GM12878 (cell line): Measurements from ENCODE around the gene STARD13. TPM values are rescaled to one million over a fixed set of nuclear protein-coding genes. Genes with fewer than 3 reads are reported as not detected.

ENCODE experiments used
- ATAC-seq: fragments of 200-7000 bp; cut with Tn5 transposase; 3 replicates; pipeline ENCODE4 v1.9.1; 2020; ENCODE audit warnings: mild to moderate bottlenecking, moderate library complexity
- BruUV-seq: library from RNA; stranded (reverse); fragments of 400-500 nt; replicated peaks from 2 replicates; lab custom pipeline; 2021; lab: Mats Ljungman, UMichigan
- CTCF ChIA-PET: fragments of 300-600 bp; sonication (Branson Sonifier 250); formaldehyde crosslinking; extraction: SDS; loops from one replicate; lab custom pipeline; 2021; ENCODE audit warnings: inconsistent platforms; lab: Yijun Ruan, JAX
- POLR2A ChIA-PET: fragments of 350-600 bp; formaldehyde crosslinking; extraction: SDS; loops from one replicate; lab custom pipeline; 2021; ENCODE audit warnings: inconsistent platforms; lab: Charles Lee
- RAD21 ChIA-PET: fragments of 300-600 bp; sonication (Branson Sonifier 250); formaldehyde crosslinking; loops from one replicate; lab custom pipeline; 2023; ENCODE audit warnings: antibody characterized with exemption; ENCODE audit not compliant: unreplicated experiment; lab: Charles Lee
- SMC1A ChIA-PET: fragments of 300-600 bp; sonication (Branson Sonifier 250); formaldehyde crosslinking; loops from one replicate; lab custom pipeline; 2023; ENCODE audit not compliant: unreplicated experiment, uncharacterized antibody; lab: Charles Lee
- DNase-seq: peaks from one replicate; pipeline ENCODE4 v3.0.0-alpha.2; 2011; ENCODE audit warnings: low read depth, low spot score
- FAIRE-seq: peaks from 3 replicates; lab custom pipeline; 2011; peaks lifted over from hg19 to GRCh38; lab: Jason Lieb, UNC
- H2AFZ ChIP-seq: 2 replicates; pipeline ENCODE4 v1.6.0; 2011; ENCODE audit warnings: low read depth, low read length, control low read depth; ENCODE audit not compliant: control insufficient read depth
- H3K27ac ChIP-seq: 2 replicates; pipeline ENCODE4 v1.5.1; 2011; ENCODE audit warnings: control low read depth; ENCODE audit not compliant: control insufficient read depth, insufficient read depth
- H3K27me3 ChIP-seq, 2 experiments: replicated peaks in 1 of 2; 2 replicates each; pipeline versions ENCODE4 v1.6.0 to v1.6.1; 2011; ENCODE audit warnings: low read length in 1 of 2; ENCODE audit not compliant: control insufficient read depth in 2 of 2, insufficient read depth in 2 of 2
- H3K36me3 ChIP-seq, 2 experiments: 2 replicates each; pipeline ENCODE4 v1.5.1; 2011; ENCODE audit warnings: low read length in 1 of 2; ENCODE audit not compliant: control insufficient read depth in 2 of 2, insufficient read depth in 2 of 2
- H3K4me1 ChIP-seq: 2 replicates; pipeline ENCODE4 v1.6.1; 2011; ENCODE audit warnings: mild to moderate bottlenecking, low read length, moderate library complexity, mixed read lengths; ENCODE audit not compliant: control insufficient read depth, insufficient read depth
- H3K4me2 ChIP-seq: 2 replicates; pipeline ENCODE4 v1.6.0; 2011; ENCODE audit warnings: control low read depth; ENCODE audit not compliant: control insufficient read depth, insufficient read depth
- H3K4me3 ChIP-seq: fragments of 200-600 bp; sonication (generic); 2 replicates; pipeline ENCODE4 v1.5.1; 2016
- H3K79me2 ChIP-seq: 2 replicates; pipeline ENCODE4 v1.6.0; 2011; ENCODE audit warnings: low read length; ENCODE audit not compliant: control insufficient read depth, insufficient read depth
- H3K9ac ChIP-seq: 2 replicates; pipeline ENCODE4 v1.8.0; 2011; ENCODE audit warnings: low read length, control low read depth, mixed read lengths; ENCODE audit not compliant: control insufficient read depth, insufficient read depth
- H3K9me3 ChIP-seq: replicated peaks from 3 replicates; pipeline ENCODE4 v1.5.1; 2011; ENCODE audit warnings: mild to moderate bottlenecking, low read length; ENCODE audit not compliant: control insufficient read depth, insufficient read depth
- H4K20me1 ChIP-seq: 2 replicates; pipeline ENCODE4 v1.6.0; 2011; ENCODE audit not compliant: control insufficient read depth, insufficient read depth
- EP300 ChIP-seq, 2 experiments: fragments of 150-350 bp in 1 of 2; IDR thresholded peaks; 2 replicates each; pipeline ENCODE4 v1.6.1; 2011 to 2012; ENCODE audit warnings: low read depth in 2 of 2, low read length in 2 of 2, borderline replicate concordance in 1 of 2, improper control_type of control experiment in 1 of 2, inconsistent platforms in 1 of 2; ENCODE audit not compliant: control insufficient read depth in 1 of 2
- HCFC1 ChIP-seq: fragments of 150-350 bp; IDR thresholded peaks from 2 replicates; pipeline ENCODE4 v1.6.1; 2014; ENCODE audit warnings: low read length
- NBN ChIP-seq: fragments of 450-650 bp; IDR thresholded peaks from 2 replicates; pipeline ENCODE4 v1.6.1; 2016
- RBBP5 ChIP-seq: fragments of 200-600 bp; sonication (generic); conservative IDR thresholded peaks from 2 replicates; pipeline ENCODE4 v1.6.1; 2016
- TCF7 ChIP-seq: IDR thresholded peaks from 2 replicates; pipeline ENCODE4 v1.6.1; 2014; ENCODE audit warnings: antibody characterized with exemption, borderline replicate concordance
- ZBED1 ChIP-seq: IDR thresholded peaks from 2 replicates; pipeline ENCODE4 v1.6.1; 2016; ENCODE audit warnings: borderline replicate concordance
- WGBS: methylation state at CpG from one replicate; pipeline ENCODE4 v1.1.6; 2016; ENCODE audit warnings: low lambda C conversion rate; ENCODE audit not compliant: insufficient replicate concordance, insufficient coverage; ENCODE audit errors: missing lambda C conversion rate; 5-methylcytosine and 5-hydroxymethylcytosine counted together
- in situ Hi-C: fragments of 300-500 bp; cut with MboI; formaldehyde crosslinking; loops from 9 replicates; pipeline ENCODE4 v1.14.3; 2018; ENCODE audit warnings: mixed read lengths
- intact Hi-C: fragments of 100-400 bp; cut with micrococcal nuclease; formaldehyde crosslinking; loops from one replicate; pipeline ENCODE4 v1.14.2; 2022; ENCODE audit not compliant: unreplicated experiment
- polyA plus RNA-seq, 11 experiments: library from polyadenylated mRNA; depleted of rRNA in 4 of 11; unstranded in 6 of 11; stranded (reverse) in 5 of 11; fragments of >200 nt; fragmentation: Nextera tagmentation in 4 of 11; fragmentation: Illumina TruSeq in 1 of 11; extraction: Ambion mirVana in 4 of 11; extraction: Trizol in 1 of 11; gene quantifications; 1 replicate in 1 of 11; 2 replicates in 10 of 11; pipeline versions ENCODE4 v1.2.1 to v1.2.3, GENCODE V29; 2011 to 2016; ENCODE audit warnings: inconsistent platforms in 2 of 11, missing spikeins in 2 of 11, low read depth in 1 of 11
- total RNA-seq, 4 experiments: library from RNA; depleted of rRNA in 3 of 4; stranded (reverse); fragments of >200 nt in 3 of 4; fragmentation: Illumina TruSeq in 1 of 4; extraction: Trizol in 1 of 4; gene quantifications; 2 replicates each; pipeline versions ENCODE4 v1.2.1 to v1.2.3, GENCODE V29; 2013 to 2021
- TF ChIP-seq, protein P1 (sequence below): fragments of 450-650 bp; IDR thresholded peaks from 2 replicates; pipeline ENCODE4 v1.6.1; 2016; ENCODE audit warnings: mild to moderate bottlenecking, moderate library complexity, borderline replicate concordance

STARD13 gene
- total and polyA plus RNA-seq, 10 of the 15 experiments (the other 5 are each of a cell fraction or from before 2014, with no cell fraction given), result 4.0 to 41.6 (median 10.1) TPM

DNA sequence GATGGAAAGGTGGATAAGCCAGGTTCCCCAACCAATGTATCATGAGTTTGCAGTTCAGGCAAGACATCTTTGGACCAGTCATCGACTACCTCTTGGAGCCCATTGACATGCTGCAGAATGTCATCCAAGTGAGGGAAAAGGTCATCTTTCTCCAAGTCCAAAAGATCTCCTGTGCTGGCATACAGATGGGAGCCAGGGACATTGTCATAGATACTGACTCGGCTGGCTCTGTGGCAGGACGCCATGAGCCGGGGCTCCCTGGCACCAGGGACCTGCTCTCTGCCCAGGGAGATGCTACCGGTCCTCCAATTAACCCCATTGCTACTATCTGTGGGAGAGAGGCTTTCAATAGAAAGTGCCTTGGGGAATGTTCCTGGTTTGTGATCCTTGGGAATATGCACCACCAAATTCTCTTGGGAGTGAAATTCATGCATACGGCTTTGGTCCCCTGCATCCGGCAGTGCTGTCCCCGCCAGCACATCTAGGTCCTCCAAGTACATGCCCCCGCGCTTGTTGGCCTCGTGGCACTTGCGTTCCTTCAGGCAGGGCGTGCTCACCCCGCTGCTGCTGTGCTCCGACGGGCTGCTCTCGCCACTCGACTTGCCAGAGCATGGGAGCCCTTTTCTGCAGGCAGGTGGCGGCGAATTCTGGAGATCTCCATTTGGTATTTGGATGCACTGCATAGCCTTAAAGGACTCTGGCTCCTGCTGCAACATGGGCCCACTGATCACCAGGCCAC lies 156.3 kb downstream of the STARD13 start (continued):
- TF ChIP-seq RBBP5, result no peak
- no peak for TF ChIP-seq EP300 (IDR thresholded peaks at IDR 0.05; ENCODE audit: borderline replicate concordance in 1 of 2, control insufficient read depth in 1 of 2, low read depth in 2 of 2, low read length in 2 of 2)
- TF ChIP-seq NBN, result no peak
- TF ChIP-seq TCF7, result no peak
- no peak for TF ChIP-seq ZBED1

DNA sequence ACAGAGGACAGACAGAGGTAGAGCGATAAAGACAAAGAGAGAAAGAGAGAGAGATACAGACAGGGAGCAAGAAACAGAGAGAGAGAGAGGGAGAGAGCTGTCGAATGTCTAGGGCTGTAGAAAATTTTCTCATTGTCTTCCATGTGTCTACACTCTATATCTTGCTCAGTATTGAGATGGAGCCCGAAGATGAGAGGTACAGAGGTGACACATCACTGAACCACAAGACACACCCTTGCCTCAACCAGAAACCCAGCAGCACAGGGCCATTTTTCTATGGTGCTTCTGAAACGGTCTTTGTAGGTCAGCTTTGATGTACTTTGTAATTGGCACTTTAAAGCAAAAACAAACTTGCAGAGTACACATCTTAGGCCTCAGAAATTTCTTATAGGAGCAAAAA lies 157.4 kb downstream of the STARD13 start:
- no peak overlapping the region for H3K4me3 ChIP-seq
- no peak overlapping the region for H3K4me2 ChIP-seq
- H3K9me3 ChIP-seq, result no peaks in the 10 kb centered on the region; the same call in 1 of the 3 replicates
- H3K27me3 ChIP-seq, result no peaks in the 10 kb centered on the region
- no peaks in the 10 kb centered on the region for H3K4me1 ChIP-seq
- no peak overlapping the region for H3K9ac ChIP-seq
- H3K27ac ChIP-seq, result no peak overlapping the region
- ChIA-PET RAD21 (no interaction called here), CTCF (no interaction called here), POLR2A (no interaction called here), SMC1A (no interaction called here)
- no peaks in the 10 kb centered on the region for H3K79me2 ChIP-seq
- intact Hi-C loops, result no loop called here
- TF ChIP-seq, protein P1, sequence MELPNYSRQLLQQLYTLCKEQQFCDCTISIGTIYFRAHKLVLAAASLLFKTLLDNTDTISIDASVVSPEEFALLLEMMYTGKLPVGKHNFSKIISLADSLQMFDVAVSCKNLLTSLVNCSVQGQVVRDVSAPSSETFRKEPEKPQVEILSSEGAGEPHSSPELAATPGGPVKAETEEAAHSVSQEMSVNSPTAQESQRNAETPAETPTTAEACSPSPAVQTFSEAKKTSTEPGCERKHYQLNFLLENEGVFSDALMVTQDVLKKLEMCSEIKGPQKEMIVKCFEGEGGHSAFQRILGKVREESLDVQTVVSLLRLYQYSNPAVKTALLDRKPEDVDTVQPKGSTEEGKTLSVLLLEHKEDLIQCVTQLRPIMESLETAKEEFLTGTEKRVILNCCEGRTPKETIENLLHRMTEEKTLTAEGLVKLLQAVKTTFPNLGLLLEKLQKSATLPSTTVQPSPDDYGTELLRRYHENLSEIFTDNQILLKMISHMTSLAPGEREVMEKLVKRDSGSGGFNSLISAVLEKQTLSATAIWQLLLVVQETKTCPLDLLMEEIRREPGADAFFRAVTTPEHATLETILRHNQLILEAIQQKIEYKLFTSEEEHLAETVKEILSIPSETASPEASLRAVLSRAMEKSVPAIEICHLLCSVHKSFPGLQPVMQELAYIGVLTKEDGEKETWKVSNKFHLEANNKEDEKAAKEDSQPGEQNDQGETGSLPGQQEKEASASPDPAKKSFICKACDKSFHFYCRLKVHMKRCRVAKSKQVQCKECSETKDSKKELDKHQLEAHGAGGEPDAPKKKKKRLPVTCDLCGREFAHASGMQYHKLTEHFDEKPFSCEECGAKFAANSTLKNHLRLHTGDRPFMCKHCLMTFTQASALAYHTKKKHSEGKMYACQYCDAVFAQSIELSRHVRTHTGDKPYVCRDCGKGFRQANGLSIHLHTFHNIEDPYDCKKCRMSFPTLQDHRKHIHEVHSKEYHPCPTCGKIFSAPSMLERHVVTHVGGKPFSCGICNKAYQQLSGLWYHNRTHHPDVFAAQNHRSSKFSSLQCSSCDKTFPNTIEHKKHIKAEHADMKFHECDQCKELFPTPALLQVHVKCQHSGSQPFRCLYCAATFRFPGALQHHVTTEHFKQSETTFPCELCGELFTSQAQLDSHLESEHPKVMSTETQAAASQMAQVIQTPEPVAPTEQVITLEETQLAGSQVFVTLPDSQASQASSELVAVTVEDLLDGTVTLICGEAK, result no peak
- no peak for TF ChIP-seq HCFC1
- BruUV-seq, result no TSS peak
- no peaks in the 10 kb centered on the region for H4K20me1 ChIP-seq
- no peak overlapping the region for H2AFZ ChIP-seq
- FAIRE-seq (no peak), DNase-seq (no peak), ATAC-seq (no peak)
- in situ Hi-C loops, result no loop called here
- 48% methylated on average over 4 of the region's 4 CpGs for WGBS
- peaks cover 4 to 30% of the 10 kb centered on the region in 2 experiments for H3K36me3 ChIP-seq
